Islet of Langerhans (tissue), 1 donor: ENCODE measurements around the gene PNPLA6.
"Not testable (repeated sequence)": the region's sequence is repeated elsewhere in the genome, so short reads cannot be mapped to it uniquely, and the experiment has no call there.

Experiments
- FAIRE-seq: peaks from one replicate; lab custom pipeline; 2011; peaks lifted over from hg19 to GRCh38; lab: Jason Lieb, UNC

Gene PNPLA6

DNA sequence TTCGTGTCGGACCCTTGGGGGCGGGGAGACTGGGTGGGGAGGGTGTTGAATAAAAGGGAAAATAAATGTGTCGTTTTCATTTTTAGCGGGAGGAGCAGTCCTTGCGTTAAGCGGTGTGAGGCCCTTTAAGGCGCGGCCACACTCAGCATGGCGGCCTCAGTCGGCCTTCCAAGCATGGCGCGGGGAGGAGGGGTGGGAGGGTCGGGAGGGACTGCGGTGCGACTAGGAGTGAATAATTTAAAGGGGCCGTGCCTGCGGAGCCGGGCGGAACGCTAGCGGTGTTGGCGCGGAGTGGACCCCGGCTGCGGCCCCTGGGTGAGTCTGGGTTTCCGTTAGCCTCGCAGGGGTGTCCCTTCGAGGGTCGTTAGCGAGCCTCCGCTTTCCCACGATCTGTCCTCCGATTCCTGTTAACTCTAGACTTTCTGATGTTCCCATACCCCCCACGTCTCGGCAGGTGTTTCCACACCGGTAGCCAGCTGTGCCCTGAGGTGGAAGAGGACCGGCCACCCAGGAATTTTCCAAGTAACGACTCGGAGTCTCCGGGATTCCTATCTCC, 1.5 kb upstream of the PNPLA6 start:
- no peak for FAIRE-seq

DNA sequence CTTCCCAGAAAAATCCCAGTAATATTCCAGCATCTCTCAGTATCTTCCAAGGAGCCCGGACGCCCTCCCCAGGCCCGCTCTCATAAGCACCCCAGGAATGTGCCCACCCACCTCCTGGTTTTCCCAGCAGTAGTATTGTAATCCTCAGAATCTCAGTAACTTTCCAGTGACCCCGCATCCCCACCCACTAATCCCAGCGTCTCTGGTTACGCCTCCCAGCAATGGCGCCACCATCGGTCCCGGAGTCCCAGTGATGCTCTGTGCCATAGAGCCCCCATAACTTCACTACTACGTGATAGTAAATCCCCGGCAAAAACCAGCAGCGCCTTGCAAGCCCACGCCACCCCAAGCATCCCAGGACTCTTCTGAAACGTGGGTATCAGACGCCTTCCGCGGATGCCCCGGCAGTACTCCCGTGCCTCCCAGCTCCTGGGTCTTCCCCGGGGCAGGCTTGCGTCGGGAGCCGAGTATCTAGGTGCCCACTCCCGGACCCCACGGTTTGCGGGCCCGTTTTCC, 928 bp upstream of the PNPLA6 start:
- FAIRE-seq = no peak

DNA sequence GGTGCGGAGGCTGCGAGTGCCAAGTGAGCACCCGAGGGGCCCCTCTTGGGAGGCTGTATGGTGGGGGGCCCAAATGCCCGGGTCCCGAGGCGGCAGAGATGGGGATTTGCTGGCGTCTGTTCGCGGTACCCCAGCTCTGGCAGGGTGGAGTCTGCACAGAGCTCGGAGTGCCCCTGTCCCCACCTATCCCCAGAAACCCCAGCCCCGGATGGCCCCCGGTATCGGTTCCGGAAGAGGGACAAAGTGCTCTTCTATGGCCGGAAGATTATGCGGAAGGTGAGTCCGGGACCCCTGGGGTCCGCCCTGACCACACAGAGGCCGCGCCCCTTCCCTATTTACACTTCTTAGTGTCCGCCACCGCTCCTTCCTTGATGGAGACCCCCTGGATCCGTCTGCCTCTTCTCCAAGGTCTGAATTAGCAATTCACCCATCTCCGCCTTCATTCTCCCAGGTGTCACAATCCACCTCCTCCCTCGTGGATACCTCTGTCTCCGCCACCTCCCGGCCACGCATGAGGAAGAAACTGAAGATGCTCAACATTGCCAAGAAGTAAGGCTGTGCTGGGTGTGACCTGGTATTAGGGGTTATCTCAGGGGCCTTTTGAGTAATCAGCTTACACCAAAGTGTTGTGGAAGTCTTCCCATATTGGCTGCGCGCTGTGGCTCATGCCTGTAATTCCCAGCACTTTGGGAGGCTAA, 630 bp downstream of the PNPLA6 start:
- FAIRE-seq = no peak

DNA sequence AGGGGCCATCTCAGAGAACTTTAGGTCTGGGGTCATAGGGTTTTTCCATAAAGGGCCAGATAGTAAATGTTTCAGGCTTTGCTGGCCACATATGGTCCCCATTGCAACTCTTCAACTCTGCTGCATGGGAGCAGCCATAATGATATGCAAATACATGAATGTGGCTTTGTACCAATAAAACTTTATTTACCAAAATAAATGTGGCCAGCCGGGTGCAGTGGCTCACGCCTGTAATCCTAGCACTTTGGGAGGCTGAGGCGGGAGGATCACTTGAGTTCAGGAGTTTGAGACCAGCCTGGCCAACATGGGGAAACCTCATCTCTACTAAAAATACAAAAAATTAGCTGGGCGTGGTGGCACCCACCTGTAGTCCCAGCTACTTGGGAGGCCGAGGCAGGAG, 3.5 kb downstream of the PNPLA6 start:
- not testable (repeated sequence) for FAIRE-seq

DNA sequence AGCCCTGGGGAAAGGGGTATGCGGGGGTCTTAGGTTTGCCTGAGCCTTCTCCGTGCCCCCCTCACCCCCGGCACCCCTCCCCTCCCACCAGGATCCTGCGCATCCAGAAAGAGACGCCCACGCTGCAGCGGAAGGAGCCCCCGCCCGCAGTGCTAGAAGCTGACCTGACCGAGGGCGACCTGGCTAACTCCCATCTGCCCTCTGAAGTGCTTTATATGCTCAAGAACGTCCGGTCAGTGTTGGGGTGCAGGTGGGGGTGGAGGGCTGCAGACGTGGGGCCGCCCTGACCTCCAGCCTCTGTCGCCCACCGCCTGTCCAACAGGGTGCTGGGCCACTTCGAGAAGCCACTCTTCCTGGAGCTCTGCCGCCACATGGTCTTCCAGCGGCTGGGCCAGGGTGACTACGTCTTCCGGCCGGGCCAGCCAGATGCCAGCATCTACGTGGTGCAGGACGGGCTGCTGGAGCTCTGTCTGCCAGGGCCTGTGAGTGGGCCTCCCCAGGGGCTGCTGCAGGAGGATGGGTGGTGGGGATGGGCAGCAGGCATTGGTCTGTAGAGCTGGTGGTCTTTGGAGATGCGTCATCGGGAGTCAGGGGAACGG, 4.4 kb downstream of the PNPLA6 start:
- no peak for FAIRE-seq

DNA sequence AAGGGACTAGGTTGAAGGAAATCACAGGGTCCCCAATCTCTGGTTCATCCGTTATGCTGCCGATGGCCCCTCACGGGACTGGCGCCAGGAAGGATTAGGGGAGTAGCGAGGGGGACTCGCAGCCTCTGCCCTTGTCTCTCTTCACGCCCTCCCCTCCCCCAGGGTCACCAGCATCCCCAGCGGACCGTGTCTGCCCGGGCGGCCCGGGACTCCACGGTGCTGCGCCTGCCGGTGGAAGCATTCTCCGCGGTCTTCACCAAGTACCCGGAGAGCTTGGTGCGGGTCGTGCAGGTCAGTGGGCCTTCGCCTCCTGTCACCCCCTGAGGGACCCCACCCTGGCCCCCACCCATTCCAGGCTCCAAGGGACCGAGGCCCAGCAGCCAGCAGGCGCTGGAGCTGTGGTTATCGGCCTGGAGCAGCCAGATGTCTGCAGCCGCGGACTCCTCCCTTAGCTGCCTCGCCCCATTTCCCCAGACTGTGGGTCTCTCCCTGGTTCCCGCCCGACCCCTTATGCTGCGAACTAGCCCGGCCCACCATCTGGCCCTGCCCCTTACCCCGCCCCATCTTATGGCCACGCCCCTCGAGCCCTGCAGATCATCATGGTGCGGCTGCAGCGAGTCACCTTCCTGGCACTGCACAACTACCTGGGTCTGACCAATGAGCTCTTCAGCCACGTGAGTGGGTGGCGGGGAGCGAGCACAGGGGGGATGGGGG, 5.4 kb downstream of the PNPLA6 start:
- no peak for FAIRE-seq

DNA sequence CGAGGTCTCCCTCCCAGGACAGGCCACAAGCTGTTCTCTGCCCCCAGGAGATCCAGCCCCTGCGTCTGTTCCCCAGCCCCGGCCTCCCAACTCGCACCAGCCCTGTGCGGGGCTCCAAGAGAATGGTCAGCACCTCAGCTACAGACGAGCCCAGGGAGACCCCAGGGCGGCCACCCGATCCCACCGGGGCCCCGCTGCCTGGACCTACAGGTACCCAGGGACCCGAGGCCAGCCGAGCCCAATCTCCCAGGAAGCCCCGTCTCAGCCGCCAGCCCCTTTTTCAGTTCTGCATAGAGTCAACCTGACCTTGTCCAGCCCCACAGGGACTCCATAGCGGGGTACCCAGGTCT, 5.9 kb downstream of the PNPLA6 start:
- FAIRE-seq = no peak

DNA sequence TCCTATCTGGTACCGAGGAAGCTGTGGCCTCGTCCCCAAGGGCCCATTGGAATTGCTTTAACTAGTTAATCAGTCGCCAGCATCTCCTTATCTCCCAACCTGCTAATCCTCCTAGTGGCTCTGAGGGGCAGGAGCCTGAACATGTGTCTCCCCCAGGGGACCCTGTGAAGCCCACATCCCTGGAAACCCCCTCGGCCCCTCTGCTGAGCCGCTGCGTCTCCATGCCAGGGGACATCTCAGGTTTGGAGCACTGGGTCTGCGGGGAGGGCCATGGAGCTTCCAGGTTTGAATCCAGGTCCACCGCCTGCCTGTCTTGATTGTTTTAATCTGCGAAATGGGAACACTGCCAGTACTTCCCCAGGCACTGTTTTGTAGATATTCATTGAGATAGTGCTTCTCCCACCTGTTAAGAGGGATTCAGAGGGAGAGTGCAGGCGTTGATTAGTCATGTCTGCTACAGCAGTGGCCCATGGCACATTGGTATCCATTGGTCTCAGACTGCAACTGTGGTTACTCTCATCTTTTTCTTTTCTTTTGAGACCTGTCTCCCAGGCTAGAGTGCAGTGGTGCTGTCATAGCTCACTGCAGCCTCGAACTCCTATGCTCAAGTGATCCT, 6.4 kb downstream of the PNPLA6 start:
- no peak for FAIRE-seq

DNA sequence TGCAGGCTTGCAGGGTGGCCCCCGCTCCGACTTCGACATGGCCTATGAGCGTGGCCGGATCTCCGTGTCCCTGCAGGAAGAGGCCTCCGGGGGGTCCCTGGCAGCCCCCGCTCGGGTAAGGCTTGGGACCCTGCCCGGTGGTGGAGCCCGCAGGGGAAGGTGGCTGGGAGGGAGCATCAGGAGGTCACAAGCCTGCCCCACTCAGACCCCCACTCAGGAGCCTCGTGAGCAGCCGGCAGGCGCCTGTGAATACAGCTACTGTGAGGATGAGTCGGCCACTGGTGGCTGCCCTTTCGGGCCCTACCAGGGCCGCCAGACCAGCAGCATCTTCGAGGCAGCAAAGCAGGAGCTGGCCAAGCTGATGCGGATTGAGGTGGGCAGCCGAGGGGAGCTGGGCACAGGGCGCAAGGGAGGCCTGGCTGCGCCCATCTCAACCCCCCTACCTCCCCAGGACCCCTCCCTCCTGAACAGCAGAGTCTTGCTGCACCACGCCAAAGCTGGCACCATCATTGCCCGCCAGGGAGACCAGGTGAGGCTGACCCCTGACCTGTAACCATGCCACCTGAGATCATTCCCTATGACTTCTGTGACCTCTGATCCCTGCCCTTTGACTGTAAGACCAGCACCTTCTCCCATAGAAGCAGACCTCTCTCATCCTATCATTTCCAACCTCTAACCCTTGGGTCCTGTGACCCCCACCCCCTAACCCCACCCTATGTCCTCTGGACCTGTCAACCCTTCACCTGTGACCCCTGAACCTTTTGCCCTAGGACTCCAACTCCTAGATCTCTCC, 7.2 kb downstream of the PNPLA6 start:
- FAIRE-seq = no peak

DNA sequence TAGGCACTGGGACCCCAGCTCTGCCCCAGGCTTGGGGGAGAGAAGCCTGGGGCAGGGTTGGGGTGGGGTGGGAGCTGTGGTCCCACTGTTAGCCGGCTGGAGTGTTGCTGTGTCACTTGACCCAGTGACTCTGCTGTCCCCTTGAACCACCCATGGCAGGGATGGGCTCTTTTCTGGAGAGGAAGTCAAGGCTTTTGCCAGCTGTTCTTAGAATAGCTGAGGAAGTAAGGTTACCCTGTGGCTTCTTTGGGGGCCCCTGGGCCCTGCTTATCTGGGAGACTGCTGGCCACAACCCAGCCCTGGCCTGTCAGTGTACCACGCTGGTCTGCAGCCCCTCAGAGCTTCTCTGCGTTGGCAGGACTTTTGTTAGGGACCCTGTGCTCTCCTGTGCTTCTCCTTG, 9.1 kb downstream of the PNPLA6 start:
- FAIRE-seq = no peak

DNA sequence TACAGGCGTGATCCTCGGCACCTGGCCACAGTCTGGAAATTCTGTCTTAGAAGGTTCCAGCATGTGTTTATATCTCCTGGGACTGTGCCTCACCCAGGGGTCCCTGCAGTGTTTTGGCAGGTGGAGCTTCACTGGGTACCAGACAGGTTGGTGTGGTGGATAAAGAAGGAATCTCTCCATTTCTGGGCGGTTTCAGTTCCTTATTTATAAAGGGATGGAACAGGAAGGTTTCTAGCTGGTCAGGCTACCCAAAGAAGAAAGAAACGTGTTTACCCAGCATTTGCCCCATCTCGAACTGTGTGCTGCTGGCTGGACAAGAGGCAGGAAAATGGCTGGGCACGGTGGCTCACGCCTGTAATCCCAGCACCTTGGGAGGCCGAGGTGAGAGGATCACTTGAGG, 9.8 kb downstream of the PNPLA6 start:
- no peak for FAIRE-seq

DNA sequence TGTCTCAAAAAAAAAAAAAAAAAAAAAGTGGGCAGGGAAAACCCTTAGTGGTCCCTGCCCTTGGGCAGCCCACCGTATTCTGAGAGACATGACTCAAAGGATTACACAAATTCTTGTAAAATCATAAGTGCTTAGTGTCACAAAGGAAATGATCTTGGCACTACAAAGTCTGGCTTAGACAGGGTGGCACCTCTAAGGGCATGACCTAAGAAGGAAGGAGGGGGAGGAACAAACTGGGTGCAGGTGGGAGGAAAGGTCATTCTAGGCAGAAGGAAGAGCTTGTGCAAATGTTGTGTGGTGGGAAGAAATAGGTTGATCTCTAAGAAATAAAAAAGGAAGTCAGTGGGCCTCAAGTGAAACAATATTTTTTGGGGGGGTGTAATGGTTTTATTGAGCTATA, 10.4 kb downstream of the PNPLA6 start:
- FAIRE-seq = no peak

DNA sequence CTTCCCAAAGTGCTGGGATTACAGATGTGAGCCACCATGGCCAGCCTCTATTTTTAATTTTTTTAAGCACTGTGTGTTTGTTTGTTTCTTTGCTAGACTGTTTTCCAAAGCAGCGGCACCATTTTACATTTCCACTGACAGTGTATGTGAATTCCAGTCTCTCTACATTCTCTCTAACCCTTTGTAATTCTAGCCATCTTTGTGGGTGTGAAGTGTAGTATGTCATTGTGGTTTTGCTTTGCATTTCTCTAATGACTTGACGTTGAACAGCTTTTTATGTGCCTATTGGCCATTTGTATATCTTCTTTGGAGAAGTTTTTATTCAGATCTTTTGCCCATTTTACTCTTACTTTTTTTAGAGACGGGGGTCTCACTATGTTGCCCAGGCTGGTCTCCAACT, 11.6 kb downstream of the PNPLA6 start:
- FAIRE-seq = no peak

DNA sequence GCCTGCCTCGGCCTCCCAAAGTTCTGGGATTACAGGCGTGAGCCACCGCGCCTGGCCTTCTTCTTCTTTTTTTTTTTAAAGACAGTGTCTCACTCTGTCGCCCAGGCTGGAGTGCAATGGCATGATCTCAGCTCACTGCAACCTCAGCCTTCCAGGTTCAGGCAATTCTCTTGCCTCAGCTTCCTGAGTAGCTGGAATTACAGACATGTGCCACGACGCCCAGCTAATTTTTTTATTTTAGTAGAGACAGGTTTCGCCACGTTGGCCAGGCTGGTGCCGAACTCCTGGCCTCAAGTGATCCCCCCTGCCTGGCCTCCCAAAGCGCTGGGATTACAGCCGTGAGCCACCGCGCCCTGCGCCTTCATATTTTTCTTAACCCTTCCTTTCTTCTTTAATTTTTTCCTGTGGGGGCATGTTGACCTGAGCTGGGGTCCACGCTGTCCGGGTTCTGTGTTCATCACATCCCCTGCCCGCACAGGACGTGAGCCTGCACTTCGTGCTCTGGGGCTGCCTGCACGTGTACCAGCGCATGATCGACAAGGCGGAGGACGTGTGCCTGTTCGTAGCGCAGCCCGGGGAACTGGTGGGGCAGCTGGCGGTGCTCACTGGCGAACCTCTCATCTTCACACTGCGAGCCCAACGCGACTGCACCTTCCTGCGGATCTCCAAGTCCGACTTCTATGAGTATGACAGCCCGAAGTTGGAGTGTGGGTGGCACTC, 14.1 kb downstream of the PNPLA6 start:
- FAIRE-seq = no peak

DNA sequence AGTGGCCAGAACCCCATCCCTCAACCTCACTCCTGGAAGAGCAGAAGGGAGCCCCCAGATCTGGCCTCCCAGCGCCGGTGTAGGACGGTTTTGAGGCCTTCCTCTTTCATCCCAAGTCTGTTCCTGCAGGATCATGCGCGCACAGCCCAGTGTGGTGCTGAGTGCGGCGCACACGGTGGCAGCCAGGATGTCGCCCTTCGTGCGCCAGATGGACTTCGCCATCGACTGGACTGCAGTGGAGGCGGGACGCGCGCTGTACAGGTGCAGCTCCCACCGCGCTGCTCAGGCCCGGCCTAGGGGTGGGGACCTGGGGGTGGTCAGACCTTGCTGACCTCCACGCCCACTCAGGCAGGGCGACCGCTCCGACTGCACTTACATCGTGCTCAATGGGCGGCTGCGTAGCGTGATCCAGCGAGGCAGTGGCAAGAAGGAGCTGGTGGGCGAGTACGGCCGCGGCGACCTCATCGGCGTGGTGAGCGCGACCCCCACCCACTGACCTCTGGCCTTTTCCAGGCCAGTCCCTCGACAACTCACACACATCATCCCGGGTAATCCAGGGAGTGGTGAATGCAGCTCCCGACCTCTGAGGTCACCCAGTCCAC, 14.8 kb downstream of the PNPLA6 start:
- FAIRE-seq = no peak

DNA sequence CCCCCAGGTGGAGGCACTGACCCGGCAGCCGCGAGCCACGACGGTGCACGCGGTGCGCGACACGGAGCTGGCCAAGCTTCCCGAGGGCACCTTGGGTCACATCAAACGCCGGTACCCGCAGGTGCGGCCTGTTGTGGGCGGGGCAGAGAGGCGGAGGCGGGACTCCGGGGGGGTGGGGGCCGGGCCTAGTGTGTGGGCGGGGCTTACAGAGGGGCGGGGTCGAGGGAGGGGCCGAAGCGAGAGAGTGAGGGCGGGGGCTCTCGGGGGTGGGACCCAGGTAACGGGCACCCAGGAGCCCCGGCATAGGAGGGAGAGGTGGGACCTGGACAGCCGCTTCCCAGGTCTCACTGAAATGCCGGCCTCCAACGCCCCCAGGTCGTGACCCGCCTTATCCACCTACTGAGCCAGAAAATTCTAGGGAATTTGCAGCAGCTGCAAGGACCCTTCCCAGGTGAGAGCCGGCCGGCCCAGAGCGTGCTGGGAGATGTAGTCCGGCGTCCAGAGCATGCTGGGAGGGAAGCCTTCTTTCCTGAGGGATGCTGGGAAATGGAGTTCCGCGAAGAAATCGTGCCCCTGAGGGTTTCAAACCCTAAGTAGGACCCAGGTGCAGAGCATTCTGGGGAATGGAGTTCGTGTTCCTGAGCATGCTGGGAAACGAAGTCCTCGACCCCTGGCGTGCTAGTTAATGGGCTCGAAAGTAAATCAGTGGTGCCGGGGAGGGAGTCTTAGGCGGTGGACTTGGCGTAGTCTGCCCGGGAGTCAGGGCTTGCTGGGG, 15.7 kb downstream of the PNPLA6 start:
- no peak for FAIRE-seq

DNA sequence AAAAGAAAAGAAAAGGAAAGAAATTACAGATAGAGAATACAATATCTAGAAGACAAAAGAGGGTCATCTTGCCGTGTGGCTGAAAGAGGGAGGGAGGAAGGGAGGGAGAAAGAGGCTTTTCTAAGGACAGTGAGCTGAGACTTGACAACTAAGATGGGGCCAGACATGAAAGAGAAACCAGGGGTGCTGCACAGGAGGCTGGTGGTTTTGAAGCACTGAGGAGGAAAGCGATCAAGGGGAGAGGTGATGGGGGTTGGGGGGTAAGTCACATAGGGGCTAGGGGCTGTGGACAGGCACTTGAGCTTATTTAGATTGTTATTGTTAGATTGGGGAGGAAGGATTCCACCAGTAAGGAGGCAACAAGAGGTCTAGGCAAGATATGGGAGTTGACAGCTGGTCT, 17.3 kb downstream of the PNPLA6 start:
- no peak for FAIRE-seq

DNA sequence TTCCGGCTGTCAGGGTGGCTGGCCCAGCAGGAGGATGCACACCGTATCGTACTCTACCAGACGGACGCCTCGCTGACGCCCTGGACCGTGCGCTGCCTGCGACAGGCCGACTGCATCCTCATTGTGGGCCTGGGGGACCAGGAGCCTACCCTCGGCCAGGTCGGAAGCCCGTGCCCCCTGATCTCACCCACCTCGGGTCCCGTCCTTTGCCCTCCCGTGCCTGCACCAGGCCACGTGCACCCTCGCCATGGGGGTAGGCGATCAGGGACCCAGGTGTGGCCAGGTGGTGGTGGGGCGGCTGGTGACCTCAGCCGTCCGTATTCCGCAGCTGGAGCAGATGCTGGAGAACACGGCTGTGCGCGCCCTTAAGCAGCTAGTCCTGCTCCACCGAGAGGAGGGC, 19.0 kb downstream of the PNPLA6 start:
- no peak for FAIRE-seq

DNA sequence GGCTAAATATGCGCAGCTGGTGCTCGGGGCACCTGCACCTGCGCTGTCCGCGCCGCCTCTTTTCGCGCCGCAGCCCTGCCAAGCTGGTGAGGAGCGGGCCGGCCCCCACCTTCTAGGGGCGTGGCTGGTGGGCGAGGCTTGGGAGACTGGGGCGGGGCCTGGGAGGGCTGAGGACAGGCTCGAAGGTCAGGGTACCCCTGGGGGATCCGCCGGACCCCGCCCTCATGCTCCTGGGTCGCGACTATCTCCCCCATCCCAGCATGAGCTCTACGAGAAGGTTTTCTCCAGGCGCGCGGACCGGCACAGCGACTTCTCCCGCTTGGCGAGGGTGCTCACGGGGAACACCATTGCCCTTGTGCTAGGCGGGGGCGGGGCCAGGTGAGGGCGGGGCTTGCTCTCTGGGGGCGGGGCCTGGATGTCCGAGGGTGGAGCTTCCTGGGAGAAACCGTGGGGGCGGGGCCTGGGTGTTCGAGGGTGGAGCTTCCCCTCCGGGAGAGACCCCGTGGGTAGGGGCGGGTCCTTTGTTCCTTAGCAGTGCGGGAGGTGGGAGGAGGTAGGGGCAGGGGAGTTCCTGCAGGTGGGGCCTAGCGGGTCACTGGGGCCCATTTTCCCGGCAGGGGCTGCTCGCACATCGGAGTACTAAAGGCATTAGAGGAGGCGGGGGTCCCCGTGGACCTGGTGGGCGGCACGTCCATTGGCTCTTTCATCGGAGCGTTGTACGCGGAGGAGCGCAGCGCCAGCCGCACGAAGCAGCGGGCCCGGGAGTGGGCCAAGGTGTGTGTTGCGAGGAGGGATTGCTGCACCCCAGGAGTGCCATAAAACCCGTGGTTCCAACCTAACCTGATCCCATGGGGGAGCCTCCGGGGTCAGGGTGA, 19.7 kb downstream of the PNPLA6 start:
- no peak for FAIRE-seq
